Measurements from ENCODE around the gene ASB2.
A peak's percentile ranks its signal among the peaks of the same experiment; 100 is the strongest.

Gene ASB2

DNA sequence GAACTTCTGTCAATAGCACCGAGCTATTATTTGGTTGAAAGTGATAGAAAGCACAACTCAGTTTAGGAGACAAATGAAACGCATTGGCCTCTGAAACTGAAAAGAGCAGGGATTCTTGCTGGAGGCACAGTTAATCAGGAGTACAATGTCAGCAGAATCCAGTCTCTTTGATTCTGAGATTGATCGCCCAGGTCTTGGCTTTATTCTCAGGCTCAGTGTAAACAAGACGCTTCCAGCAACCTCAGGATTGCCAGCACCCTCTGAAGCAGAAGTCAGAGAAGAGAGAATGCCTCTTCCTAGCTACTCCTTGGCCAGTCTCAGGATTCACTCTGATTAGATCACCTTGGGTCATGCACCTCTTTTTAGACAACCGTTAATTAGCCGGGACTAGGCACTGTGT, 38.0 kb upstream of the ASB2 start:
- no peaks in the 10 kb centered on the region for H3K4me1 ChIP-seq
- H3K9me3 ChIP-seq: no peaks in the 10 kb centered on the region
- no peak for DNase-seq
- TF ChIP-seq, protein P1, sequence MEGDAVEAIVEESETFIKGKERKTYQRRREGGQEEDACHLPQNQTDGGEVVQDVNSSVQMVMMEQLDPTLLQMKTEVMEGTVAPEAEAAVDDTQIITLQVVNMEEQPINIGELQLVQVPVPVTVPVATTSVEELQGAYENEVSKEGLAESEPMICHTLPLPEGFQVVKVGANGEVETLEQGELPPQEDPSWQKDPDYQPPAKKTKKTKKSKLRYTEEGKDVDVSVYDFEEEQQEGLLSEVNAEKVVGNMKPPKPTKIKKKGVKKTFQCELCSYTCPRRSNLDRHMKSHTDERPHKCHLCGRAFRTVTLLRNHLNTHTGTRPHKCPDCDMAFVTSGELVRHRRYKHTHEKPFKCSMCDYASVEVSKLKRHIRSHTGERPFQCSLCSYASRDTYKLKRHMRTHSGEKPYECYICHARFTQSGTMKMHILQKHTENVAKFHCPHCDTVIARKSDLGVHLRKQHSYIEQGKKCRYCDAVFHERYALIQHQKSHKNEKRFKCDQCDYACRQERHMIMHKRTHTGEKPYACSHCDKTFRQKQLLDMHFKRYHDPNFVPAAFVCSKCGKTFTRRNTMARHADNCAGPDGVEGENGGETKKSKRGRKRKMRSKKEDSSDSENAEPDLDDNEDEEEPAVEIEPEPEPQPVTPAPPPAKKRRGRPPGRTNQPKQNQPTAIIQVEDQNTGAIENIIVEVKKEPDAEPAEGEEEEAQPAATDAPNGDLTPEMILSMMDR (IDR thresholded peaks at IDR 0.05; ENCODE audit: low read depth, low read length): no peak
- H3K4me3 ChIP-seq (ENCODE audit: low read depth, low read length): no peak overlapping the region
- no peaks in the 10 kb centered on the region for H3K36me3 ChIP-seq
- H3K27me3 ChIP-seq: no peaks in the 10 kb centered on the region

- H3K9me3 ChIP-seq: no peaks in the 10 kb centered on the region
- DNase-seq: no peak
- H3K4me1 ChIP-seq: no peaks in the 10 kb centered on the region
- TF ChIP-seq, protein P1 (IDR thresholded peaks at IDR 0.05; ENCODE audit: low read depth, low read length): no peak
- H3K4me3 ChIP-seq (ENCODE audit: low read depth, low read length): no peak overlapping the region
- H3K36me3 ChIP-seq: no peaks in the 10 kb centered on the region
- no peaks in the 10 kb centered on the region for H3K27me3 ChIP-seq
Observed at GRCh38 chr14:94011795-94012194, 35.4 kb upstream of the ASB2 start.

GRCh38 chr14:94010625-94011024, 34.3 kb upstream of the ASB2 start:
- no peaks in the 10 kb centered on the region for H3K27me3 ChIP-seq
- H3K4me3 ChIP-seq (ENCODE audit: low read depth, low read length): no peak overlapping the region
- no peak for DNase-seq
- no peaks in the 10 kb centered on the region for H3K36me3 ChIP-seq
- no peaks in the 10 kb centered on the region for H3K4me1 ChIP-seq
- TF ChIP-seq, protein P1 (IDR thresholded peaks at IDR 0.05; ENCODE audit: low read depth, low read length): no peak
- no peaks in the 10 kb centered on the region for H3K9me3 ChIP-seq

- no peaks in the 10 kb centered on the region for H3K36me3 ChIP-seq
- no peaks in the 10 kb centered on the region for H3K27me3 ChIP-seq
- no peaks in the 10 kb centered on the region for H3K4me1 ChIP-seq
- no peaks in the 10 kb centered on the region for H3K9me3 ChIP-seq
- no peak overlapping the region for H3K4me3 ChIP-seq (ENCODE audit: low read depth, low read length)
- DNase-seq: no peak
- TF ChIP-seq, protein P1 (IDR thresholded peaks at IDR 0.05; ENCODE audit: low read depth, low read length): no peak
Observed at GRCh38 chr14:94009767-94010166, 33.4 kb upstream of the ASB2 start.

- no peaks in the 10 kb centered on the region for H3K27me3 ChIP-seq
- no peaks in the 10 kb centered on the region for H3K4me1 ChIP-seq
- no peak for DNase-seq
- H3K4me3 ChIP-seq (ENCODE audit: low read depth, low read length): no peak overlapping the region
- no peaks in the 10 kb centered on the region for H3K36me3 ChIP-seq
- no peaks in the 10 kb centered on the region for H3K9me3 ChIP-seq
- TF ChIP-seq, protein P1 (IDR thresholded peaks at IDR 0.05; ENCODE audit: low read depth, low read length): no peak
Observed at GRCh38 chr14:94008234-94008633, 31.9 kb upstream of the ASB2 start.

DNA sequence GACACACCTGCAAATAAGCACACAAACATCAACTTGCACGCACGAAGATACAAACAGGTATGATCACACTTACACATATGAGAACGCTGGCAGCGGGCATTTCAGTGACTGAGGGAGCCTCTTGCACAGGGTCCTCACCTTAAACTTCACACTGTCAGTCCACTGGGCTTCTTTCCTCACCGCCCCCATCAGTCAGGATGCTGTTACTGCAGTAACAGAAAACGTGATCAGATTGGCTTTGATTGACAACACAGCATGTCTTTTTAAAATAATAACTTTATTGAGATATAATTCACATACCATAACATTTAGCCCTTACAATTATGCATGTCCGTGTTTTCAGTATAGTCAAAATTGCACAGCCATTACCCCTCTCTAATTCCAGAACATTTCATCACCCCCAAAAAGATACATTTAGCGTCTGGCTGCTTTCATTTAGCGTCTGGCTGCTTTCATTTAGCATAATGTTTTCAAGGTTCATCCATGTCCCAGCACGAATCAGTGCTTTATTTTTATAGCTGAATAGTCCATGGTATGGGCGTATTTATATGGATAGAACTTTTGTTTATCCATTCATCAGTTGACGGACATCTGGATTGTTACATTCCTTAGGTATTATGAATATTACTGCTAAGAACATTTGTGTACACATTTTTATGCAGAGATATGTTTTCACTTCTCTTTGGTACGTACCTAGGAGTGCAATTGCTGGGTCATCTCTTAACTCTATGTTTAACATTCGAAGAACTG, 29.1 kb upstream of the ASB2 start:
- no peak overlapping the region for H3K4me3 ChIP-seq (ENCODE audit: low read depth, low read length)
- no peaks in the 10 kb centered on the region for H3K36me3 ChIP-seq
- DNase-seq: peak; percentile 37
- no peaks in the 10 kb centered on the region for H3K9me3 ChIP-seq
- TF ChIP-seq, protein P1 (IDR thresholded peaks at IDR 0.05; ENCODE audit: low read depth, low read length): peak; percentile 65
- no peaks in the 10 kb centered on the region for H3K4me1 ChIP-seq
- no peaks in the 10 kb centered on the region for H3K27me3 ChIP-seq
